Osteoblast (primary cell): ENCODE measurements around the gene PTPRH. TPM values are rescaled to one million over a fixed set of nuclear protein-coding genes. Genes with fewer than 3 reads are reported as not detected.
A peak's percentile ranks its signal among the peaks of the same experiment; 100 is the strongest.

Source experiments
- DNase-seq: peaks from one replicate; pipeline ENCODE4 v3.0.0; 2011; ENCODE audit warnings: low spot score, mixed read lengths; ENCODE audit not compliant: insufficient read length; ENCODE audit errors: missing footprints
- H2AFZ ChIP-seq: 2 replicates; pipeline ENCODE4 v1.6.0; 2011; ENCODE audit warnings: mild to moderate bottlenecking, low read length
- H3K27ac ChIP-seq: 2 replicates; pipeline ENCODE4 v1.5.1; 2011; ENCODE audit warnings: mild to moderate bottlenecking, low read depth, low read length, moderate library complexity
- H3K27me3 ChIP-seq: 2 replicates; pipeline ENCODE4 v1.6.0; 2012; ENCODE audit warnings: mild to moderate bottlenecking, control low read depth, inconsistent platforms, low read length, moderate library complexity; ENCODE audit not compliant: insufficient read depth
- H3K36me3 ChIP-seq: 2 replicates; pipeline ENCODE4 v1.5.1; 2011; ENCODE audit warnings: mild to moderate bottlenecking, low read length, control low read depth, moderate library complexity; ENCODE audit not compliant: insufficient read depth
- H3K4me1 ChIP-seq: 2 replicates; pipeline ENCODE4 v1.5.1; 2011; ENCODE audit warnings: mild to moderate bottlenecking, low read length, control low read depth, moderate library complexity; ENCODE audit not compliant: insufficient read depth
- H3K4me2 ChIP-seq: 2 replicates; pipeline ENCODE4 v1.6.0; 2011; ENCODE audit warnings: mild to moderate bottlenecking, low read length; ENCODE audit not compliant: insufficient read depth
- H3K4me3 ChIP-seq: fragments of 200-600 bp; sonication (generic); 3 replicates; pipeline ENCODE4 v1.5.1; 2012; ENCODE audit warnings: mild to moderate bottlenecking, low read length, inconsistent platforms; ENCODE audit not compliant: insufficient read depth
- H3K79me2 ChIP-seq: 2 replicates; pipeline ENCODE4 v1.6.0; 2012; ENCODE audit warnings: mild to moderate bottlenecking, low read length, control low read depth, inconsistent platforms; ENCODE audit not compliant: insufficient read depth
- H3K9me3 ChIP-seq: 2 replicates; pipeline ENCODE4 v1.5.1; 2011; ENCODE audit warnings: low read depth, low read length, control low read depth
- H4K20me1 ChIP-seq: 2 replicates; pipeline ENCODE4 v1.6.0; 2012; ENCODE audit warnings: mild to moderate bottlenecking, low read length, control low read depth; ENCODE audit not compliant: insufficient read depth
- total RNA-seq: library from RNA; depleted of rRNA; stranded (reverse); fragments of >200 nt; gene quantifications from 2 replicates; pipeline ENCODE4 v1.2.3, GENCODE V29; 2012
- TF ChIP-seq, protein P1 (sequence below): IDR thresholded peaks from 2 replicates; pipeline ENCODE4 v1.5.1; 2011; ENCODE audit warnings: mild to moderate bottlenecking, low read depth, low read length, moderate library complexity; ENCODE audit errors: extremely low read depth

Gene PTPRH
- total RNA-seq, 1 donor: 1.1 TPM

GRCh38 chr19:55244004-55244680, 34.8 kb upstream of the PTPRH start:
- Histone ChIP-seq H3K4me3 (no peak overlapping the region), H2AFZ (no peak overlapping the region), H3K4me2 (no peak overlapping the region), H4K20me1 (peaks cover 37% of the 10 kb centered on the region), H3K4me1 (no peaks in the 10 kb centered on the region), H3K27me3 (no peaks in the 10 kb centered on the region), H3K79me2 (peaks cover 41% of the 10 kb centered on the region), H3K9me3 (no peaks in the 10 kb centered on the region), H3K36me3 (peaks cover 62% of the 10 kb centered on the region), H3K27ac (no peak overlapping the region)
- TF ChIP-seq, protein P1, sequence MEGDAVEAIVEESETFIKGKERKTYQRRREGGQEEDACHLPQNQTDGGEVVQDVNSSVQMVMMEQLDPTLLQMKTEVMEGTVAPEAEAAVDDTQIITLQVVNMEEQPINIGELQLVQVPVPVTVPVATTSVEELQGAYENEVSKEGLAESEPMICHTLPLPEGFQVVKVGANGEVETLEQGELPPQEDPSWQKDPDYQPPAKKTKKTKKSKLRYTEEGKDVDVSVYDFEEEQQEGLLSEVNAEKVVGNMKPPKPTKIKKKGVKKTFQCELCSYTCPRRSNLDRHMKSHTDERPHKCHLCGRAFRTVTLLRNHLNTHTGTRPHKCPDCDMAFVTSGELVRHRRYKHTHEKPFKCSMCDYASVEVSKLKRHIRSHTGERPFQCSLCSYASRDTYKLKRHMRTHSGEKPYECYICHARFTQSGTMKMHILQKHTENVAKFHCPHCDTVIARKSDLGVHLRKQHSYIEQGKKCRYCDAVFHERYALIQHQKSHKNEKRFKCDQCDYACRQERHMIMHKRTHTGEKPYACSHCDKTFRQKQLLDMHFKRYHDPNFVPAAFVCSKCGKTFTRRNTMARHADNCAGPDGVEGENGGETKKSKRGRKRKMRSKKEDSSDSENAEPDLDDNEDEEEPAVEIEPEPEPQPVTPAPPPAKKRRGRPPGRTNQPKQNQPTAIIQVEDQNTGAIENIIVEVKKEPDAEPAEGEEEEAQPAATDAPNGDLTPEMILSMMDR: no peak
- DNase-seq: peak; percentile 73

DNA sequence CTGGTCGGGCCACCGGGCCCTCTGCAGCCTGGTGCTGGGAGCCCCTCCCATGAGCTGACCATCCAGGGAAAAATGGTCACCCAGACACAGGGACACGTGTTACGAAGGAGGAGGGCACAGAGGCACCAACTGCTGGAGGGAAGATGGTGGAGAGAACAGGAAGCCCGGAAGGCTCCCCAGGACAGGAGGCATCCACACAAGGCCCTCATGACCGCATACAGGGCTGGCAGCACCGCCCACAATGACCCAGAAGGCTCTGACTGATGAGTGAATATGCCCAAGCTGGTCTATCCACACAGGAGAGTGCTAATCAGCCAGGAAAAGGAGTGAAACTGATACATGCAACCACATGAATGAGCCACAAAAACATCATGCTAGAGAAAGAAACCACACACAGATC, 33.2 kb upstream of the PTPRH start:
- Histone ChIP-seq H3K9me3 (no peaks in the 10 kb centered on the region), H3K4me2 (no peak overlapping the region), H3K4me1 (no peaks in the 10 kb centered on the region), H3K4me3 (no peak overlapping the region), H2AFZ (no peak overlapping the region), H4K20me1 (peaks cover 21% of the 10 kb centered on the region), H3K27me3 (no peaks in the 10 kb centered on the region), H3K79me2 (peaks cover 25% of the 10 kb centered on the region), H3K36me3 (peaks cover 74% of the 10 kb centered on the region), H3K27ac (no peak overlapping the region)
- TF ChIP-seq, protein P1: no peak
- peak; percentile 72 for DNase-seq

GRCh38 chr19:55241935-55242464, 32.7 kb upstream of the PTPRH start:
- Histone ChIP-seq H3K4me3 (no peak overlapping the region), H3K27ac (no peak overlapping the region), H3K36me3 (peaks cover 79% of the 10 kb centered on the region), H3K4me2 (no peak overlapping the region), H3K27me3 (no peaks in the 10 kb centered on the region), H3K4me1 (no peaks in the 10 kb centered on the region), H2AFZ (no peak overlapping the region), H3K9me3 (no peaks in the 10 kb centered on the region), H4K20me1 (peaks cover 16% of the 10 kb centered on the region), H3K79me2 (peaks cover 19% of the 10 kb centered on the region)
- TF ChIP-seq, protein P1: no peak
- peak; percentile 45 for DNase-seq

GRCh38 chr19:55241143-55241934, 32.0 kb upstream of the PTPRH start:
- peak; percentile 65 for DNase-seq
- peaks cover 10% of the 10 kb centered on the region for H4K20me1 ChIP-seq
- H3K4me2 ChIP-seq: no peak overlapping the region
- H2AFZ ChIP-seq: no peak overlapping the region
- H3K36me3 ChIP-seq: peaks cover 79% of the 10 kb centered on the region
- no peaks in the 10 kb centered on the region for H3K9me3 ChIP-seq
- no peaks in the 10 kb centered on the region for H3K4me1 ChIP-seq
- H3K79me2 ChIP-seq: peaks cover 13% of the 10 kb centered on the region
- H3K4me3 ChIP-seq: no peak overlapping the region
- TF ChIP-seq, protein P1: no peak
- no peaks in the 10 kb centered on the region for H3K27me3 ChIP-seq
- H3K27ac ChIP-seq: no peak overlapping the region
